SK-N-SH (cell line): ENCODE results near the gene P2RX2. TPM values are rescaled to one million over a fixed set of nuclear protein-coding genes. Genes with fewer than 3 reads are reported as not detected.

Source experiments
- CTCF ChIA-PET: fragments of 300-600, 350-600 bp; formaldehyde crosslinking; extraction: SDS; loops from one replicate; lab custom pipeline; 2021; lab: Yijun Ruan, JAX
- POLR2A ChIA-PET: fragments of 350-600 bp; sonication (Branson Sonifier 250); formaldehyde crosslinking; extraction: SDS; loops from one replicate; lab custom pipeline; 2020; ENCODE audit warnings: antibody characterized with exemption, inconsistent platforms; lab: Yijun Ruan, JAX
- DNase-seq: peaks from one replicate; pipeline ENCODE4 v3.0.0; 2012
- H2AFZ ChIP-seq: fragments of 200-600 bp; sonication (generic); 2 replicates; pipeline ENCODE4 v1.8.1; 2016; ENCODE audit warnings: antibody characterized with exemption, mild to moderate bottlenecking, low read depth
- H3F3A ChIP-seq: fragments of 200-600 bp; sonication (generic); replicated peaks from 2 replicates; pipeline ENCODE3; 2016; ENCODE audit warnings: antibody characterized with exemption, mild to moderate bottlenecking; ENCODE audit not compliant: insufficient read depth
- H3K27ac ChIP-seq, 2 experiments: fragments of 200-500 bp in 1 of 2; fragments of 200-600 bp in 1 of 2; sonication (Bioruptor generic) in 1 of 2; sonication (generic), shearing (Covaris generic) in 1 of 2; 2 replicates each; pipeline versions ENCODE4 v1.5.1 to v1.6.1; 2014 to 2016; ENCODE audit warnings: low read depth in 2 of 2, inconsistent platforms in 1 of 2, low read length in 1 of 2, mild to moderate bottlenecking in 1 of 2, mixed read lengths in 1 of 2
- H3K27me3 ChIP-seq: fragments of 200-600 bp; sonication (generic), shearing (Covaris generic); 2 replicates; pipeline ENCODE4 v1.6.1; 2016; ENCODE audit warnings: mixed run types; ENCODE audit not compliant: insufficient read depth
- H3K36me3 ChIP-seq, 2 experiments: fragments of 200-500 bp in 1 of 2; fragments of 200-600 bp in 1 of 2; sonication (Bioruptor generic) in 1 of 2; sonication (generic) in 1 of 2; replicated peaks in 1 of 2; 2 replicates each; pipeline versions ENCODE3 to v1.5.1; 2014 to 2016; ENCODE audit warnings: low read length in 1 of 2, mild to moderate bottlenecking in 1 of 2; ENCODE audit not compliant: insufficient read depth in 2 of 2, control insufficient read depth in 1 of 2
- H3K4me1 ChIP-seq, 2 experiments: fragments of 200-500 bp in 1 of 2; fragments of 200-600 bp in 1 of 2; sonication (Bioruptor generic) in 1 of 2; sonication (generic), shearing (Covaris generic) in 1 of 2; 2 replicates each; pipeline versions ENCODE4 v1.5.1 to v1.6.1; 2014 to 2016; ENCODE audit warnings: low read depth in 1 of 2, low read length in 1 of 2, mixed run types in 1 of 2; ENCODE audit not compliant: insufficient read depth in 2 of 2, control insufficient read depth in 1 of 2
- H3K4me2 ChIP-seq: fragments of 200-600 bp; sonication (generic), shearing (Covaris generic); 2 replicates; pipeline ENCODE4 v1.6.1; 2017; ENCODE audit warnings: mixed run types
- H3K4me3 ChIP-seq, 2 experiments: fragments of 200-500 bp in 1 of 2; fragments of 200-600 bp in 1 of 2; sonication (Bioruptor generic) in 1 of 2; sonication (generic), shearing (Covaris generic) in 1 of 2; 2 replicates each; pipeline versions ENCODE4 v1.5.1 to v1.8.1; 2014 to 2016; ENCODE audit warnings: low read depth in 2 of 2, inconsistent platforms in 1 of 2, low read length in 1 of 2, mild to moderate bottlenecking in 1 of 2, mixed read lengths in 1 of 2, moderate library complexity in 1 of 2
- H3K79me2 ChIP-seq: fragments of 200-600 bp; sonication (generic); 2 replicates; pipeline ENCODE4 v1.8.1; 2017; ENCODE audit warnings: mild to moderate bottlenecking; ENCODE audit not compliant: insufficient read depth
- H3K9ac ChIP-seq: fragments of 200-600 bp; sonication (generic); 2 replicates; pipeline ENCODE4 v1.6.1; 2017; ENCODE audit warnings: mixed run types
- H3K9me2 ChIP-seq: fragments of 200-600 bp; sonication (generic); 2 replicates; pipeline ENCODE4 v1.6.1; 2017; ENCODE audit warnings: mixed run types
- H3K9me3 ChIP-seq: fragments of 200-600 bp; sonication (generic); 2 replicates; pipeline ENCODE4 v1.6.1; 2017; ENCODE audit warnings: mixed run types, mild to moderate bottlenecking, moderate library complexity
- H4K20me1 ChIP-seq: fragments of 200-600 bp; sonication (generic); 2 replicates; pipeline ENCODE4 v1.6.1; 2017; ENCODE audit warnings: mild to moderate bottlenecking, mixed run types; ENCODE audit not compliant: insufficient read depth
- CHD2 ChIP-seq: fragments of 150-350 bp; IDR thresholded peaks from 2 replicates; pipeline ENCODE4 v1.6.1; 2018; ENCODE audit warnings: low read length; ENCODE audit not compliant: partially characterized antibody
- EZH2phosphoT487 ChIP-seq: fragments of 200-600 bp; sonication (generic); IDR thresholded peaks from 2 replicates; pipeline ENCODE4 v1.6.1; 2017; ENCODE audit warnings: low read depth, mixed run types, mild to moderate bottlenecking, antibody characterized with exemption, moderate library complexity, borderline replicate concordance
- FOSL2 ChIP-seq: IDR thresholded peaks from 2 replicates; pipeline ENCODE4 v1.4.0; 2012; ENCODE audit warnings: low read depth, mild to moderate bottlenecking, moderate library complexity, borderline replicate concordance
- FOXM1 ChIP-seq: IDR thresholded peaks from 2 replicates; pipeline ENCODE4 v1.4.0; 2012; ENCODE audit warnings: low read depth, mild to moderate bottlenecking
- GATA2 ChIP-seq: sonication (generic); formaldehyde crosslinking; IDR thresholded peaks from 2 replicates; pipeline ENCODE4 v1.5.0; 2020; ENCODE audit warnings: mild to moderate bottlenecking, missing genetic modification reagents
- JUND ChIP-seq: IDR thresholded peaks from 2 replicates; pipeline ENCODE4 v1.4.0; 2012
- MXI1 ChIP-seq: IDR thresholded peaks from 2 replicates; pipeline ENCODE4 v1.6.1; 2012; ENCODE audit warnings: mild to moderate bottlenecking, low read depth, low read length, improper control_type of control experiment
- NRF1 ChIP-seq: IDR thresholded peaks from 2 replicates; pipeline ENCODE4 v1.6.1; 2012; ENCODE audit warnings: low read depth, mild to moderate bottlenecking, low read length
- POLR2AphosphoS5 ChIP-seq: IDR thresholded peaks from 2 replicates; pipeline ENCODE4 v1.6.1; 2012; ENCODE audit warnings: low read depth, low read length
- RAD21 ChIP-seq: IDR thresholded peaks from 2 replicates; pipeline ENCODE4 v1.6.1; 2012; ENCODE audit warnings: mild to moderate bottlenecking, low read length
- RFX5 ChIP-seq: IDR thresholded peaks from 2 replicates; pipeline ENCODE4 v1.6.1; 2012; ENCODE audit warnings: mild to moderate bottlenecking, improper control_type of control experiment, low read length
- RXRA ChIP-seq: IDR thresholded peaks from 2 replicates; pipeline ENCODE4 v1.4.0; 2012; ENCODE audit warnings: low read depth, mild to moderate bottlenecking, borderline replicate concordance
- SIN3A ChIP-seq: IDR thresholded peaks from 2 replicates; pipeline ENCODE4 v1.6.1; 2012; ENCODE audit warnings: low read depth, mild to moderate bottlenecking, low read length, moderate library complexity, borderline replicate concordance
- SMC3 ChIP-seq: IDR thresholded peaks from 2 replicates; pipeline ENCODE4 v1.6.1; 2012; ENCODE audit warnings: low read depth, low read length, improper control_type of control experiment
- TCF12 ChIP-seq: IDR thresholded peaks from 2 replicates; pipeline ENCODE4 v1.4.0; 2012
- TEAD4 ChIP-seq: IDR thresholded peaks from 2 replicates; pipeline ENCODE4 v1.4.0; 2012; ENCODE audit warnings: mild to moderate bottlenecking, borderline replicate concordance; ENCODE audit not compliant: insufficient read depth
- YY1 ChIP-seq: IDR thresholded peaks from 2 replicates; pipeline ENCODE4 v1.4.0; 2012; ENCODE audit warnings: low read depth, mild to moderate bottlenecking
- WGBS: methylation state at CpG from one replicate; pipeline ENCODE4 v1.1.6; 2017; ENCODE audit warnings: low lambda C conversion rate; 5-methylcytosine and 5-hydroxymethylcytosine counted together
- polyA plus RNA-seq, 3 experiments: library from polyadenylated mRNA; depleted of rRNA; stranded (reverse); fragments of >200 nt; gene quantifications; 2 replicates each; pipeline ENCODE4 v1.2.3, GENCODE V29; 2012
- TF ChIP-seq, protein P1 (sequence below): IDR thresholded peaks from 2 replicates; pipeline ENCODE4 v1.6.1; 2012; ENCODE audit warnings: mild to moderate bottlenecking, low read depth, low read length, moderate library complexity
- TF ChIP-seq, protein P2 (sequence below): fragments of 150-350 bp; IDR thresholded peaks from 2 replicates; pipeline ENCODE4 v1.6.1; 2017; ENCODE audit warnings: antibody characterized with exemption, low read length, low read depth, borderline replicate concordance
- TF ChIP-seq, protein P3 (sequence below): IDR thresholded peaks from 2 replicates; pipeline ENCODE4 v1.4.0; 2012; ENCODE audit warnings: low read depth
- TF ChIP-seq, protein P4 (sequence below): IDR thresholded peaks from 2 replicates; pipeline ENCODE4 v1.4.0; 2012; ENCODE audit warnings: low read depth, borderline replicate concordance

P2RX2 gene
- polyA plus RNA-seq, 1 of the 3 experiments (the other 2 are of a cell fraction) = 0.03 TPM

DNA sequence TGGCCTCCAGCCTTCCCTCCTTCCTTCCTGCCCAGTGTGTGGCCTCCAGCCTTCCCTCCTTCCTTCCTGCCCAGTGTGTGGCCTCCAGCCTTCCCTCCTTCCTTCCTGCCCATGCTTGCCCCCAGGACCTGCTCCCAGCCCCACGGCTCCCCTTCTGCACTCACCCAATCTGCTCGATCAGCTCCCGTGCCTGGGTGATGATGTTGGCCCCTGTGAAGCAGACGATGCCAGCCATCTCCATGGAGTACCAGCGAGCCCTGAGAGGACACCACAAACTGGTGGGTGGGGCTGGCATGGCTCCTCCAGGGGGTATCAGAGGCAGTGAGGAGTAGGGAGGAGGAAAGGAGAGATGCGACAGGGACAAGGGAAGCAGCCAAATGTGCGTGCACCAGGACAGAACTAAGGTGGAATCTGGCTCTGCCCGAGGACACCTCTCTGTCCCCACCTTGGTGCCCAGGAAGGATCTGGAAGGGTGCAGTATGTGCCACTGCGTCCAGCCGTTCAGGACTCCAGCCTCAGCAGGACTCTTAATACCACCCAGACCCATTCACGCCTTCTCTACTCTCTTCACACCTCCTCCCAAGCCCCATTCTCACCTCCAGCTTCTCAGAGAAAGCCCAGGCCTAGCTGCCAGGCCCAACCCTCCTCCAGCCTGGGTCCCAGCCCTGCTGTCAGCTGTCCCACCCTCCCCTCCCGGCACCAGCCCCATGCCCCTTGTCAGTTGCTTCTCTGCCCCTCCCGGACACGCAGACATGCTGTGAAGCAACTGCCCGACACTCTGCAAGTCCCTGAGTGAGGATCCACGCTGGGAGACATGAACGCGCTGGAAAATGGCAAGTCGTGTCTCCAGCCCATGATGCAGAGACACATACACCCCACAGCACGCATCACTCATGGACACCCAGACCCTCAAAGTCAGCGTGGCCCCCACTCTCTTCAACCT is 45.9 kb downstream of the P2RX2 start (continued):
- TF ChIP-seq, protein P1, sequence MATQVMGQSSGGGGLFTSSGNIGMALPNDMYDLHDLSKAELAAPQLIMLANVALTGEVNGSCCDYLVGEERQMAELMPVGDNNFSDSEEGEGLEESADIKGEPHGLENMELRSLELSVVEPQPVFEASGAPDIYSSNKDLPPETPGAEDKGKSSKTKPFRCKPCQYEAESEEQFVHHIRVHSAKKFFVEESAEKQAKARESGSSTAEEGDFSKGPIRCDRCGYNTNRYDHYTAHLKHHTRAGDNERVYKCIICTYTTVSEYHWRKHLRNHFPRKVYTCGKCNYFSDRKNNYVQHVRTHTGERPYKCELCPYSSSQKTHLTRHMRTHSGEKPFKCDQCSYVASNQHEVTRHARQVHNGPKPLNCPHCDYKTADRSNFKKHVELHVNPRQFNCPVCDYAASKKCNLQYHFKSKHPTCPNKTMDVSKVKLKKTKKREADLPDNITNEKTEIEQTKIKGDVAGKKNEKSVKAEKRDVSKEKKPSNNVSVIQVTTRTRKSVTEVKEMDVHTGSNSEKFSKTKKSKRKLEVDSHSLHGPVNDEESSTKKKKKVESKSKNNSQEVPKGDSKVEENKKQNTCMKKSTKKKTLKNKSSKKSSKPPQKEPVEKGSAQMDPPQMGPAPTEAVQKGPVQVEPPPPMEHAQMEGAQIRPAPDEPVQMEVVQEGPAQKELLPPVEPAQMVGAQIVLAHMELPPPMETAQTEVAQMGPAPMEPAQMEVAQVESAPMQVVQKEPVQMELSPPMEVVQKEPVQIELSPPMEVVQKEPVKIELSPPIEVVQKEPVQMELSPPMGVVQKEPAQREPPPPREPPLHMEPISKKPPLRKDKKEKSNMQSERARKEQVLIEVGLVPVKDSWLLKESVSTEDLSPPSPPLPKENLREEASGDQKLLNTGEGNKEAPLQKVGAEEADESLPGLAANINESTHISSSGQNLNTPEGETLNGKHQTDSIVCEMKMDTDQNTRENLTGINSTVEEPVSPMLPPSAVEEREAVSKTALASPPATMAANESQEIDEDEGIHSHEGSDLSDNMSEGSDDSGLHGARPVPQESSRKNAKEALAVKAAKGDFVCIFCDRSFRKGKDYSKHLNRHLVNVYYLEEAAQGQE = no peak
- TF ChIP-seq SMC3 (no peak), GATA2 (CRISPR knock-in tag) (no peak), RAD21 (no peak)
- TF ChIP-seq, protein P2, sequence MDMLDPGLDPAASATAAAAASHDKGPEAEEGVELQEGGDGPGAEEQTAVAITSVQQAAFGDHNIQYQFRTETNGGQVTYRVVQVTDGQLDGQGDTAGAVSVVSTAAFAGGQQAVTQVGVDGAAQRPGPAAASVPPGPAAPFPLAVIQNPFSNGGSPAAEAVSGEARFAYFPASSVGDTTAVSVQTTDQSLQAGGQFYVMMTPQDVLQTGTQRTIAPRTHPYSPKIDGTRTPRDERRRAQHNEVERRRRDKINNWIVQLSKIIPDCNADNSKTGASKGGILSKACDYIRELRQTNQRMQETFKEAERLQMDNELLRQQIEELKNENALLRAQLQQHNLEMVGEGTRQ = no peak
- TF ChIP-seq, all 33 proteins: peak for 0

DNA sequence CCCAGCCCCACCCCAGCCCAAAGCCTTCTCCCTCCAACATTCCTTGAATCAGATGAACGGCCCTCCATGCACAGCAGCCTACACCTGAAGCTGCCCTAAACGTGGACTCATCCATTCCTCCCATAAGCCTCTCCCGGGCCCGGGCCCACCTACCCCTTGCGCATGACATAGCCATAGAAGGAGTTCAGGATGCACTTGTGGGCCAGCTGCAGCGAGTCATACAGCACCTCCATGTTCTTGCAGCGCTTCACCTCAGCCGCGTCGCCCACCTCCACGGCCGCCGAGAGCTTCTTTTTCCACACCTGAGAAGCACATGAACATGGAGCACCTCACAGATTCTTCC is 46.5 kb downstream of the P2RX2 start:
- H3K27me3 ChIP-seq = no peaks in the 10 kb centered on the region
- H3F3A ChIP-seq = no peaks in the 10 kb centered on the region

More for the DNA sequence above, 46.5 kb downstream of the P2RX2 start:
- TF ChIP-seq JUND (no peak), CHD2 (no peak), FOSL2 (no peak), TCF12 (no peak), YY1 (no peak), NRF1 (no peak), POLR2AphosphoS5 (no peak), GATA2 (CRISPR knock-in tag) (no peak), TEAD4 (no peak), EZH2phosphoT487 (no peak), RFX5 (no peak), MXI1 (no peak), RXRA (no peak), SIN3A (no peak), FOXM1 (no peak)
- TF ChIP-seq, protein P3, sequence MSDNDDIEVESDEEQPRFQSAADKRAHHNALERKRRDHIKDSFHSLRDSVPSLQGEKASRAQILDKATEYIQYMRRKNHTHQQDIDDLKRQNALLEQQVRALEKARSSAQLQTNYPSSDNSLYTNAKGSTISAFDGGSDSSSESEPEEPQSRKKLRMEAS = no peak
- TF ChIP-seq, protein P4, sequence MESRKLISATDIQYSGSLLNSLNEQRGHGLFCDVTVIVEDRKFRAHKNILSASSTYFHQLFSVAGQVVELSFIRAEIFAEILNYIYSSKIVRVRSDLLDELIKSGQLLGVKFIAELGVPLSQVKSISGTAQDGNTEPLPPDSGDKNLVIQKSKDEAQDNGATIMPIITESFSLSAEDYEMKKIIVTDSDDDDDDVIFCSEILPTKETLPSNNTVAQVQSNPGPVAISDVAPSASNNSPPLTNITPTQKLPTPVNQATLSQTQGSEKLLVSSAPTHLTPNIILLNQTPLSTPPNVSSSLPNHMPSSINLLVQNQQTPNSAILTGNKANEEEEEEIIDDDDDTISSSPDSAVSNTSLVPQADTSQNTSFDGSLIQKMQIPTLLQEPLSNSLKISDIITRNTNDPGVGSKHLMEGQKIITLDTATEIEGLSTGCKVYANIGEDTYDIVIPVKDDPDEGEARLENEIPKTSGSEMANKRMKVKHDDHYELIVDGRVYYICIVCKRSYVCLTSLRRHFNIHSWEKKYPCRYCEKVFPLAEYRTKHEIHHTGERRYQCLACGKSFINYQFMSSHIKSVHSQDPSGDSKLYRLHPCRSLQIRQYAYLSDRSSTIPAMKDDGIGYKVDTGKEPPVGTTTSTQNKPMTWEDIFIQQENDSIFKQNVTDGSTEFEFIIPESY = no peak
- Histone ChIP-seq H3K4me2 (no peak overlapping the region), H3K9me3 (no peaks in the 10 kb centered on the region), H3K4me1 (no peaks in the 10 kb centered on the region), H3K4me3 (no peak overlapping the region), H3K9ac (no peak overlapping the region), H2AFZ (no peak overlapping the region), H3K79me2 (no peaks in the 10 kb centered on the region), H3K27ac (no peak overlapping the region), H4K20me1 (no peaks in the 10 kb centered on the region), H3K9me2 (no peaks in the 10 kb centered on the region), H3K36me3 (peaks cover 13 to 60% of the 10 kb centered on the region in 2 experiments)
- 95% methylated on average over 13 of the region's 13 CpGs for WGBS
- ChIA-PET CTCF (interaction anchor here (0.8 kb wide), 1 partner anchor 16 kb away, joined by 3 read pairs; no protein-coding TSS in a partner anchor), POLR2A (no interaction called here)
- no peak for DNase-seq
